Measurements from ENCODE around the gene MMP25.

GRCh38 chr16:3088450-3088849 lies 42.1 kb downstream of the MMP25 start:
- no peak for TF ChIP-seq CTCF (IDR thresholded peaks at IDR 0.05)
- no peak for TF ChIP-seq POLR2AphosphoS5 (IDR thresholded peaks at IDR 0.05; ENCODE audit: low read depth, low read length)
- TF ChIP-seq REST (IDR thresholded peaks at IDR 0.05; ENCODE audit: insufficient read depth in 1 of 2, low read depth in 2 of 2, low read length in 1 of 2) = no peak
- no peak for TF ChIP-seq SIN3A (IDR thresholded peaks at IDR 0.05; ENCODE audit: borderline replicate concordance, insufficient read depth, low read depth, low read length)

Measured in Panc1 (cell line).